Body of pancreas (tissue), 4 donors: ENCODE results near the gene TGM5. TPM values are rescaled to one million over a fixed set of nuclear protein-coding genes. Genes with fewer than 3 reads are reported as not detected.

ENCODE experiments used
- ATAC-seq: fragments of 150-250 bp; one replicate; pipeline ENCODE4 v1.9.1; 2016
- DNase-seq, 4 donors: peaks; one replicate each; pipeline ENCODE4 v3.0.0-alpha.2; 2019
- H3K27ac ChIP-seq, 4 donors: fragments of 200-600 bp; sonication (generic); 1 replicate in 3 of 4; 2 replicates in 1 of 4; pipeline versions ENCODE4 v1.5.1 to v1.6.1; 2016 to 2019; ENCODE audit warnings: mild to moderate bottlenecking in 1 of 4, mixed read lengths in 1 of 4, moderate library complexity in 1 of 4
- H3K27me3 ChIP-seq, 2 donors: fragments of 200-600 bp; sonication (generic); one replicate each; pipeline ENCODE4 v1.6.0; 2016; ENCODE audit warnings: mild to moderate bottlenecking in 1 of 2
- H3K36me3 ChIP-seq, 2 donors: fragments of 200-600 bp; sonication (generic); replicated peaks in 1 of 2; 2 replicates each; pipeline ENCODE4 v1.5.1; 2016; ENCODE audit warnings: low read depth in 2 of 2; ENCODE audit not compliant: insufficient read depth in 1 of 2
- H3K4me1 ChIP-seq: fragments of 200-600 bp; sonication (generic); one replicate; pipeline ENCODE4 v1.6.0; 2016
- H3K4me3 ChIP-seq, 2 donors: fragments of 200-600 bp; sonication (generic); 1 replicate in 1 of 2; 2 replicates in 1 of 2; pipeline ENCODE4 v1.5.1; 2016 to 2019
- H3K9me3 ChIP-seq, 3 donors: fragments of 200-600 bp; sonication (generic); 1 replicate in 2 of 3; 2 replicates in 1 of 3; pipeline ENCODE4 v1.5.1; 2016
- CTCF ChIP-seq, 7 experiments: fragments of 450-650 bp in 4 of 7; fragments of 200-600 bp in 3 of 7; sonication (generic) in 3 of 7; IDR thresholded peaks; one replicate each; pipeline ENCODE4 v1.5.1; 2016 to 2019; ENCODE audit warnings: antibody characterized with exemption in 7 of 7
- POLR2A ChIP-seq, 3 donors: fragments of 450-650 bp; IDR thresholded peaks; one replicate each; pipeline ENCODE4 v1.6.1; 2016; ENCODE audit warnings: antibody characterized with exemption in 3 of 3, mild to moderate bottlenecking in 2 of 3
- WGBS, 2 donors: methylation state at CpG; one replicate each; pipeline ENCODE4 v1.1.5; 2017; 5-methylcytosine and 5-hydroxymethylcytosine counted together
- intact Hi-C: fragments of 100-400 bp; cut with DNase I; formaldehyde crosslinking; loops from one replicate; pipeline ENCODE4 v1.15.1; 2023
- small RNA-seq: library from RNA; depleted of rRNA; stranded (forward); fragments of <200 nt; gene quantifications from one replicate; pipeline ENCODE3, GENCODE V24; 2016
- total RNA-seq, 2 donors: library from RNA; depleted of rRNA; stranded (reverse); fragments of >200 nt; gene quantifications; one replicate each; pipeline ENCODE4 v1.1.0, GENCODE V29; 2016

Gene TGM5
- total RNA-seq, 2 donors from 2014 or later, result not detected

- no peaks in the 10 kb centered on the region for H3K9me3 ChIP-seq
- TF ChIP-seq POLR2A (IDR thresholded peaks at IDR 0.05), result no peak
- no peak for TF ChIP-seq CTCF (IDR thresholded peaks at IDR 0.05)
- intact Hi-C loops, result no loop called here
- peaks cover 9% of the 10 kb centered on the region in 2 donors for H3K36me3 ChIP-seq
- ATAC-seq (peak; percentile 13), DNase-seq (peak in 3 of 4 donors; percentile 18 to 29 (median 20))
- peak overlapping the region; percentile 77 to 89 (median 83) for H3K27ac ChIP-seq
- 1 to 2% methylated on average over 13 of the region's 13 CpGs for WGBS, 2 donors
- H3K4me3 ChIP-seq, result peak overlapping the region; percentile 73 to 82
- H3K27me3 ChIP-seq, result no peaks in the 10 kb centered on the region
- peaks cover 27% of the 10 kb centered on the region for H3K4me1 ChIP-seq
Measured at GRCh38 chr15:43186003-43186353, 80.8 kb downstream of the TGM5 start.

GRCh38 chr15:43185157-43186002 is 81.3 kb downstream of the TGM5 start, which contains the start of gene CCNDBP1:
Gene CCNDBP1, plus strand, starts transcription at chr15:43185403. Its CDS starts 96 bp downstream, at chr15:43185499.
- TF ChIP-seq POLR2A (IDR thresholded peaks at IDR 0.05), result peak; percentile 80 to 93 (median 91)
- peak in 4 of 7 experiments; percentile 11 to 39 (median 22) for TF ChIP-seq CTCF (IDR thresholded peaks at IDR 0.05)
- H3K27ac ChIP-seq, result peak within 1 kb of the TSS; percentile 77 to 89 (median 83)
- ATAC-seq, result peak; percentile 99
- intact Hi-C loops, result no loop called here
- H3K9me3 ChIP-seq, result no peaks in the 10 kb centered on the region
- peaks cover 27% of the 10 kb centered on the region for H3K4me1 ChIP-seq
- H3K36me3 ChIP-seq, result peaks cover 6 to 9% of the 10 kb centered on the region in 2 donors
- 1% methylated on average over 18 to 69 of the region's 69 CpGs for WGBS, 2 donors
- peak within 1 kb of the TSS; percentile 73 to 82 for H3K4me3 ChIP-seq
- peak; percentile 96 to 99 (median 98) for DNase-seq
- H3K27me3 ChIP-seq, result no peaks in the 10 kb centered on the region

- peak overlapping the region in 3 of 4 donors; percentile 31 to 89 (median 82) for H3K27ac ChIP-seq
- intact Hi-C loops, result no loop called here
- DNase-seq, result no peak
- no peak for ATAC-seq
- no peak for TF ChIP-seq POLR2A (IDR thresholded peaks at IDR 0.05)
- TF ChIP-seq CTCF (IDR thresholded peaks at IDR 0.05), result no peak
- peaks cover 2 to 4% of the 10 kb centered on the region in 2 donors for H3K36me3 ChIP-seq
- 64 to 72% methylated on average over 9 of the region's 9 CpGs for WGBS, 2 donors
- H3K4me1 ChIP-seq, result peaks cover 21% of the 10 kb centered on the region
- H3K27me3 ChIP-seq, result no peaks in the 10 kb centered on the region
- H3K4me3 ChIP-seq, result no peak overlapping the region
- no peaks in the 10 kb centered on the region for H3K9me3 ChIP-seq
Measured at GRCh38 chr15:43184407-43185124, 82.2 kb downstream of the TGM5 start.

- H3K27me3 ChIP-seq, result no peaks in the 10 kb centered on the region
- no peaks in the 10 kb centered on the region for H3K36me3 ChIP-seq
- intact Hi-C loops, result no loop called here
- WGBS, 2 donors, result 82 to 84% methylated on average over 3 of the region's 3 CpGs
- TF ChIP-seq CTCF (IDR thresholded peaks at IDR 0.05) (no peak), POLR2A (IDR thresholded peaks at IDR 0.05) (no peak)
- no peaks in the 10 kb centered on the region for H3K9me3 ChIP-seq
- peaks cover 18% of the 10 kb centered on the region for H3K4me1 ChIP-seq
- no peak overlapping the region for H3K4me3 ChIP-seq
- H3K27ac ChIP-seq, result no peak overlapping the region
- DNase-seq (no peak), ATAC-seq (no peak)
Measured at GRCh38 chr15:43183270-43183669, 83.5 kb downstream of the TGM5 start.

Small RNA genes within 50 kb of the gene (small RNA-seq; reads per million reads assigned to genes)
- gene RF00019, result not detected

Other genes starting within 250 kb of the TGM5 start
- gene UBR1, start 160.9 kb downstream of the TGM5 start, total RNA-seq, result 10 to 100 TPM; 18.5 to 29.3 TPM
- 10 to 100 TPM; 16.1 to 71.9 TPM for gene TMEM62, start 133.3 kb downstream of the TGM5 start, total RNA-seq
- gene CCNDBP1, start 81.5 kb downstream of the TGM5 start, total RNA-seq, result 10 to 100 TPM; 15.5 to 37.1 TPM
- not detected for gene EPB42, start 45.9 kb downstream of the TGM5 start, total RNA-seq
- not detected for gene TGM7, start 35.3 kb upstream of the TGM5 start, total RNA-seq
- 1 to 10 TPM; 1.3 to 3.4 TPM for gene LCMT2, start 63.6 kb upstream of the TGM5 start, total RNA-seq
- gene ZSCAN29, start 104.1 kb upstream of the TGM5 start, total RNA-seq, result 10 to 100 TPM; 11.2 to 13.2 TPM
- gene TUBGCP4, start 104.2 kb upstream of the TGM5 start, total RNA-seq, result 10 to 100 TPM; 12.2 to 22.1 TPM
- 10 to 100 TPM; 12.5 to 17.5 TPM for gene TP53BP1, start 226.2 kb upstream of the TGM5 start, total RNA-seq